ENCODE measurements around the gene RRAS2.
"Not testable (repeated sequence)": the region's sequence is repeated elsewhere in the genome, so short reads cannot be mapped to it uniquely, and the experiment has no call there.

RRAS2 gene

GRCh38 chr11:14358729-14359439 is at the start of gene RRAS2:
Gene RRAS2 (minus strand): TSS chr11:14359183. CDS start chr11:14358870, 313 bp downstream.
- DNase-seq, result peak; percentile 79

GRCh38 chr11:14408612-14409011 is 49.6 kb upstream of the RRAS2 start:
- no peak for DNase-seq

GRCh38 chr11:14406116-14406515 is 47.1 kb upstream of the RRAS2 start:
- DNase-seq, result not testable (repeated sequence)

GRCh38 chr11:14403528-14403927 is 44.5 kb upstream of the RRAS2 start:
- DNase-seq, result not testable (repeated sequence)

- no peak for DNase-seq
Measured at GRCh38 chr11:14399087-14399486, 40.1 kb upstream of the RRAS2 start.

- no peak for DNase-seq
Measured at GRCh38 chr11:14396273-14396672, 37.3 kb upstream of the RRAS2 start.

DNA sequence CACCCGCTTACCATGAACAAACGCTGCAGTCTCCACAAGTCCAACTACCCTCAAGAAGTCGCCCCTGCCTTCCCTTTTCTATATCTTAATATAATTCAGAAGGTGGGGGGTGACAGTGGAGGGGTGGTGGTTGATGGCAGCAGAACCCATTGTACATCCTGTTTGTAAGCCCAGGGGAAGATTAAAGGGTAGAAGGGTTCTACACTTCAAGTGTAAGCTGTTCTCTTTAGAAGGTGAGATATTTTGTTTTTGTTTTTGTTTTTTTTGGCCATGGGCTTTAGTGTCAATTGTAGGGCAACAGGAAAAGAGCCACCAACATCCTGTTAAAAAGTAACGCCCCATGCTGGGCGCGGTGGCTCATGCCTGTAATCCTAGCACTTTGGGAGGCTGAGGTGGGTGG is 34.9 kb upstream of the RRAS2 start:
- DNase-seq, result no peak

GRCh38 chr11:14393129-14393528 is 34.1 kb upstream of the RRAS2 start:
- no peak for DNase-seq

DNA sequence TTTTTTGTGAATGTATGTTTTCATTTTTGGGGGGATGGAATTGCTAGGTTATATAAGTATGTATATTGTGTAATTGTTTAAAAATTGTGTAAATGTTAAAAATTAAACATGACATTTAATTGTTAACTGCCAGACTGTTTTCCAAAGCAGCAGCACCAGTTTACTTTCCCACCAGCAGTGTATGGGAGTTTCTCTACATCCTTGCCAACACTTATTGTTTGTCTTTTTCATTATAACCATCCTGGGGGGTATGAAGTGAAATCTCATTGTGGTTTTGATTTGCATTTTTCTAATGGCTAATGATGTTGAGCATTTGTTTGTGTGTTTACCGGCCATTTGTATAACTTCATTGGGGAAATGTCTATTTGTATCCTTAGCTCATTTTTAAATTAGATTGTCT is 31.7 kb upstream of the RRAS2 start:
- DNase-seq, result no peak

DNA sequence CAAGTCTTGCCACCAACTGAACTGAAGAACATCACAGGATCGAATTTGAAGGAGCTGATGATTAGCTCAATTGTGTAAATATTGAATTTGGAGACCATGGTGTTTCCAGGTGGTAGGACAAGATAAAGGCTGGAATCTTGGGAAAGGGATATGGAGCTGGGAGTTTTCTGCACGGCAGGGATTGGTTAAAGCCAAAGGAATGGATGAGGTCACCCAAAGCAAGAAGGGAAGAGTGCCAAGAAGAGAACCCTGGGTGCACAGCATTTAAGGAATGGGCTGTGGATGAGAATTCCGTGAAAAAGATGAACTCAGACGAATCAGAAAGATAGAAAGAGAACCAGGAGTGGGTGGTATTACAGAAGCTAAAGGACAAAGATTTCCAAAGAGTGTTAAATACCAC is 29.4 kb upstream of the RRAS2 start:
- DNase-seq, result no peak

DNA sequence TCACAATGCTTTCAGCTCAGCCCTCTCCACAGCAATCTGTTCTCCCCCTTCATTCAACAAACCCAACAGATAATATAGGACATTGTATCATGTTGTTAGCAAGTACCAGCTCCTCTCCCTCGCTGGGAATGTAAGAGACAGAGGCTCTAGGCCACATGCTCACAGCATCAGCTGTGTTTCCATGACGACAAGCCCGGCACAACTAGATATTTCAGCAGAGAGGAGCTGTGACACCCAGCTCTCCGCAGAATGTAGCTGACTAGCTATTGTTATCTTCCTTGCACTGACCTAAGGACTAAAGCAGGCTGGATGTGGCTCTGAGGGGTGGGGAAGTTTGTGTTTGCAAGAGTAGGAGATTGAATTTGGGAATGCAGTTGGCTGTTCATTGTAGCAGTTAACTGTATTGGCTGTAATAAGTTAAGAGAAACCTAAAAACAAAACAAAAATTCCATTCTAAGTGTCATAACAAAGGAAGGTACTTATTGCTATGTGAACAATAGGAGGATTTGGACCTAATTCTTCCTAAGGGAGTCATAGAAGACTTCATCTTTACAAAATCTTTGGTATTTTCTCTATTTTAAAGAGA is 28.0 kb upstream of the RRAS2 start:
- no peak for DNase-seq

DNA sequence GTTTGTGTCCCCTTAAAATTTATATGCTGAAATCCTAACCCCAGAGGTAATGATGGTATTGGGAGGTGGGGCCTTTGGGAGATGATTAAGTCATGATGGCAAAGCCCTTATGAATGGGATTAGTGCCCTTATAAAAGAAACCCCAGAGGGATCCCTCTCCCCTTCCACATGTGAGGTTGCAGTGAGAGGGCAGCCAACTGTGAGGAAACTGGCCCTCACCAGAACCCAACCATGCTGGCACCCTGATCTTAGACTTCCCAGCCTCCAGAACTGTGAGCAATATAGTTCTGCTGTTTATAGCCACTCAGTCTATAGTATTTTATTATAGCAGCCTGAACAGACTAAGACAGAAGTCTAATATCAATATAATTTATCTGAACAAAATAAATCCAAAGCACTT is 27.1 kb upstream of the RRAS2 start:
- DNase-seq, result no peak

DNA sequence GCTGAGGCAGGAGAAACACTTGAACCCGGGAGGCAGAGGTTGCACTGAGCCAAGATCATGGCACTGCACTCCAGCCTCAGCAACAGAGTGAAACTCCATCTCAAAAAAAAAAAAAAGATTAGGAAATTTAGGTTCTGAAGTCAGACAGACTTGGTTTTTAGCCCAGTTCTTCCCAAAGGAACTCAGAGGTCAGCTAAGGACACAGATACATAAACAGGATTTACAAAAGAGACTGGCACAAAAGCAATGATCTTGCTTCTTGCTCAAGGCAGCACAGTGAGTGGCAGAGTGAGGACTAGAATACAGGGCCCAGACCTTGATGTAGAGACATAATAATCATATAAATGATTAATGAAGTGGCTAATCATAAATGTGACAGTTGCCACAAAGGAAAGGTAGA is 25.4 kb upstream of the RRAS2 start:
- no peak for DNase-seq

GRCh38 chr11:14381968-14382367 is 23.0 kb upstream of the RRAS2 start:
- no peak for DNase-seq

- peak; percentile 30 for DNase-seq
Measured at GRCh38 chr11:14380947-14381561, 22.1 kb upstream of the RRAS2 start.

- DNase-seq, result no peak
Measured at GRCh38 chr11:14380125-14380936, 21.3 kb upstream of the RRAS2 start.

DNA sequence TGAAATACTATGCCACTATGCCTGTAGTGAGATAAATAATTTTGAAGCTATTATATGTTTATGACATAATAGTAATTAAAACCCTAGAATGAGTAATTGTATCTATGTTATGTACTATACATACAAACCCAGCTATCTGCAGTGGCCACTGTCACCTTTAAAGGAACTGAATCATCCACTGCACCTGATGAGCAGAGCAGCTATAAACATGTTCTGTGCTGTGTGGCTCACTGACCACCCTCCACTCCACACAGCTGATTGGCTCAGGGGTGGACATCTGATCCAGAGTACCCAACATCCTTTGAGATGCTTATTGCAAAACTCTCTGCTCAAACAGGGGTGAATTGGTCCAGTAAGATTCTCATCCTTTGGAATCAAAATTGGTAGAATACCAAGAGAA is 19.2 kb upstream of the RRAS2 start:
- DNase-seq, result no peak

- DNase-seq, result no peak
Measured at GRCh38 chr11:14376920-14377319, 17.9 kb upstream of the RRAS2 start.

- no peak for DNase-seq
Measured at GRCh38 chr11:14374922-14375830, 16.2 kb upstream of the RRAS2 start.

GRCh38 chr11:14373941-14374646 is 15.1 kb upstream of the RRAS2 start:
- DNase-seq, result no peak

- DNase-seq, result no peak
Measured at GRCh38 chr11:14372011-14372410, 13.0 kb upstream of the RRAS2 start.

GRCh38 chr11:14371249-14371648 is 12.3 kb upstream of the RRAS2 start:
- DNase-seq, result no peak

All from stimulated activated CD4-positive, alpha-beta T cell treated with anti-CD3 and anti-CD28 coated beads, Interleukin-12 subunit alpha, Interleukin-12 subunit beta, amount 100 ng/mL, for 4 hours (primary cell).